GM21786 (cell line): ENCODE results near the gene NRXN3.
"Not testable (repeated sequence)": the region's sequence is repeated elsewhere in the genome, so short reads cannot be mapped to it uniquely, and the experiment has no call there.

ENCODE experiments used
- ATAC-seq: cut with Tn5 transposase; IDR thresholded peaks from one replicate; pipeline ENCODE4 v1.9.1; 2021; ENCODE audit not compliant: unreplicated experiment

Gene NRXN3

DNA sequence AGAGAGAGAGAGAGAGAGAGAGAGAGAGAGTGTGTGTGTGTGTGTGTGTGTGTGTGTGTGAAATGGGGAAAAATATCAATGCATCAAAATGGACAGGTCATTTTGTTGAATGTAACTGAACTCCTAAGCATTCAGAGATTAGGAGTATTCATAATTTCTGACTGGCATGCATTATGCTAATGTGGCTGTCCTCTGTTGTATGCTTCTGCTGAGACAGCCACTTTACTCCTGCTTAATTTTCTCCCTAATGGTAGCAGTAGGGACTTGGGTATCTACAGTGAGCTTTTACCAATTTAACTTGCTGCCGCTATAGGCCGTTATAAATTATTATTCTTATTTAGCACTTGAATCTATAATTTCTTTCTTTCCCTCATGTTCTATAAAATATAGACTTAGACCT lies 924.8 kb downstream of the NRXN3 start:
- ATAC-seq = no peak

GRCh38 chr14:79096811-79097210 lies 926.6 kb downstream of the NRXN3 start:
- no peak for ATAC-seq

- ATAC-seq = no peak
Measured at GRCh38 chr14:79098324-79098723, 928.2 kb downstream of the NRXN3 start.

GRCh38 chr14:79100578-79100977 lies 930.4 kb downstream of the NRXN3 start:
- no peak for ATAC-seq

DNA sequence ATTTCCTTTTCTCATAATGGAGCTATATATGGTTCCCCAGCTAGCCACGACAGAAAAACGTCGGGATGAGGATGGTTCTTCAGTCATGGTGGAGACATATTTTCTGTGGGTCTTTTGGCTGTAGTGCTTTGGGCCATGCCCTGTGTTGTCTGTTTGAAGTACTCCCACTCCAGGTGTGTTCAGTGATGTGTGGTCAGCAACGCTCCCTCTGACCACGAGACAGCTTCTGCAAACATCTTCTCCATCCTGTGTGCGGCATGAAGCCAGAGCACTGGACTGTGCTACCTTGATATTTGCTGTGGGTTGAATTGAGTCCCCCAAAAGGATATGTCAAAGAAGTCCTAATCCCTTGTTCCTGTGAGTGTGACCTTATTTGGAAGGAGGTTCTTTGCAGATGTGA lies 931.2 kb downstream of the NRXN3 start:
- no peak for ATAC-seq

DNA sequence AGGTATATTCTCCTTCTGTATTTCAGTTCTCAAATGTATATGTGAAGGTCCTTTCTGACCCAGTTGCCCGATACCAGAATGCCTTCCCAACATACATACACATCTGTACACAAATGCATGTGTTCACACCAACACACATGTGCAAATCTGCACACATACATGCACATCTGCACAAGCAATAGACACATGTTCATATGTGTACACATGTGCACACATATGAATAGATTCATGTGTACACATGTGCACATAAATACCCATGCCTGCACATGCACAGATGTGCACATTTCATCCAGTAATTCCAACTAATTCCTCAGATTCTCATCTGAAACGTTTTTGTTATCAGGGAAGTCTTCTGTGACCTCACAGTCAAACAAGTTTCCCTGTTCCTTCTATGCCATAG lies 933.6 kb downstream of the NRXN3 start:
- ATAC-seq = no peak

DNA sequence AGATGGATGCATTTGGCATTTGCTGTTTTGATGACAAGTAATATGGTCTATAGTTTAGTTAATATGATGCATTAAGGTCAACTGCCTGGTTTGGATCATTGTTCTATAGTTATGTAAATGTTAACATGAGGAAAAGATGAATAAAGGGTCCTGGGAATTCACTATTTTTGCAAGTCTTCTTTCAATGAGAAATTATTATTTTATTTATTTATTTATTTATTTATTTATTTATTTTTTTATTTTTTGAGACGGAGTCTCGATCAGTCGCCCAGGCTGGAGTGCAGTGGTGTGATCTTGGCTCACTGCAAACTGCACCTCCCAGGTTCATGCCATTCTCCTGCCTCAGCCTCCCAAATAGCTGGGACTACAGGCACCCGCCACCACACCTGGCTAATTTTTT lies 940.4 kb downstream of the NRXN3 start:
- ATAC-seq = not testable (repeated sequence)

GRCh38 chr14:79111987-79112501 lies 941.9 kb downstream of the NRXN3 start:
- ATAC-seq = no peak

- ATAC-seq = no peak
Measured at GRCh38 chr14:79117561-79117960, 947.4 kb downstream of the NRXN3 start.

- ATAC-seq = no peak
Measured at GRCh38 chr14:79118291-79118690, 948.1 kb downstream of the NRXN3 start.

- no peak for ATAC-seq
Measured at GRCh38 chr14:79134361-79134760, 964.2 kb downstream of the NRXN3 start.

GRCh38 chr14:79136071-79137044 lies 966.2 kb downstream of the NRXN3 start:
- ATAC-seq = no peak

DNA sequence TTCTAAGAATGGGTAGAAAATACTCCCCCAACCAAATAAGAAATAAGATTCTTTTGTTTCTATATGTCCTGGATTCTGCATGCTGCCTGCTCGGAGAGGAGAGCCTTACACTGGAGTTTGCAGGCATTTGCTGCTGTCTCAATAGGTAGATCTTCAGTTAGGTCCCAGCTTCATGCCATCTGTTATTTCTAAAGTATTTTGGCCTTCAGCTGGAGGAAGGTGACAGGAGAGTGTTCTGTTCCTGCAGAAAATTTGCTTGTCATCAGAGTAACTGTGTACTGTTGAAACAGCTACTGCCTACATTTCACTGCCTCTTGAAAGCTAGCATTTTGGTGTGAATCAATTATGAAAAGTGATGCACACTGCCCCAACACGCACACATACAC lies 966.9 kb downstream of the NRXN3 start:
- no peak for ATAC-seq

DNA sequence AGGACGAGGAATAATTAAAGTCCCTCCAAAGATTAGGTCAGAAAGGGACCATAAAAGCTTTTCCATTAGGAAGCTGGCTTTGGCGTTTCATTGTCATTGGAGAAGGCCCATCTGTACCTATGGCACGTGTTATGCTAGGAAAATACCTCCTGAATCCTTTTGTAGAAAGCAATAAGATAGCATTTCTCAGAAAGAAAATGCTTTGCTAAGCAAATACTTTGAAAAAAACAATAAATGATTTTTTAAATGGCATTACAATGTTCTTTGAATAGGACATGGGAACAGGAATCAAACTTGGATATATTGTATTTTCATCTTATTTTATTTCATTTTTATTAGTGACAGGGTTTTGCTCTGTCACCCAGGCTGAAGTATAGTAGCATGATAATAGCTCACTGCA lies 967.7 kb downstream of the NRXN3 start:
- no peak for ATAC-seq

DNA sequence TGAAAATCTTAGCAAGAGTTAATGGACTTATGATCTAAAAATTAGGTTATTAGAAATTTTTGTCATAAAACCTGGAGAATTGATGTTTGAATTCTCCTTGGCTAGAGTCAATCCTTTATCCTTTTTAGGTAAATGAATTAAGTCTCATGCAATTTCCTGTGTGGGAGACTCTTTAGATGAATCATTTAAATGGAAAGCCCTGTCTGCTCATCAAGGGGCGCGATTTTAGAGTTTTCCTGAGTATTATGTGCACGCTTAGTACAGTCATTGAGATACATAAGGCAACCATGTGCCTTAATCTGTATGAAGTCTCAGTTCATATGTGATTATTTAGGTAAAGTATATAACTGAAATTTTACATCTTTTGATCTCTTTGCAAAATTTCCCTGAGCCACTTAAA lies 974.7 kb downstream of the NRXN3 start:
- no peak for ATAC-seq

DNA sequence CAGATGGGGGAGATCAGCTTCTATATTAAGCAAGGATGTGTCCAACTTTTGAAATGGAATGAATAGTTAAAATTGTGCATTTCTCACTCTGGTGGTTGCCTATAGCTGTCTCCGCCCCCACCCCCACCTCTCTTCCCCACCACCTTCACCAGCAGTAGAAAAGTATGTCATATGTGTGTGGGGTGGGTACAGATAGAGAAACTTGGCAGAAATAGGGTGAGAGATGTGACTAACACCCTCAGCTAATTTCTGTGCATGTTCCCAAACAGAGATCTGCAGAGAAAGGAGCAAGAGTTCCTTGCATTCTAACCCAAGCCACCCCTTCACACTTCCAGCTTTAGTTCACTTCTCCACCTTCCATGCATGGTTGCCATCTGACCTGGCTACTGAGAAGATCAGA lies 980.1 kb downstream of the NRXN3 start:
- no peak for ATAC-seq

GRCh38 chr14:79157369-79157768 lies 987.2 kb downstream of the NRXN3 start:
- ATAC-seq = no peak

DNA sequence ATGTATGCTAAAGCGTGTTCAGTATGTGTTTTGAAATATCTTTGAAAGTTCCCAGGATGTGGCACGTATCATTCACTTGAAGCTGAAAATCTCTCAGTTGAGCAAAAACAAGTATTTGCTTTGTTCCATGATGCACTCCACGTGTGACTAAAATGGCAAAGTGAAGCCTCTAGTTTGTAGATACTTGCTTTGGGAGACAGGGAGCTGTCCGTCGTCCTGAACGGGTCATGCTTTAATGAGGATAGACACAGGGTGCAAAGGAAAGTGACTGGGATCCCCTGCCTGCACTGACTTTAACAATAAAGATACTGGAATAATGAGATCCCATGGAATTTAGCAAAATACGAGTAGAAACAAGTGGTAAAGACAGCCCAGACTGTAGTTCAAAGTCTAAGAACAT lies 991.4 kb downstream of the NRXN3 start:
- ATAC-seq = no peak

GRCh38 chr14:79162833-79163232 lies 992.7 kb downstream of the NRXN3 start:
- no peak for ATAC-seq

GRCh38 chr14:79165471-79166090 lies 995.4 kb downstream of the NRXN3 start:
- no peak for ATAC-seq

GRCh38 chr14:79166171-79166570 lies 996.0 kb downstream of the NRXN3 start:
- no peak for ATAC-seq

GRCh38 chr14:79167957-79168356 lies 997.8 kb downstream of the NRXN3 start:
- ATAC-seq = no peak
